NCI-H1105 (cell line): ENCODE results near the gene SPNS3.

Experiments
- DNase-seq: peaks from one replicate; lab custom pipeline; 2025; lab: John Stamatoyannopoulos, UW

SPNS3 gene

DNA sequence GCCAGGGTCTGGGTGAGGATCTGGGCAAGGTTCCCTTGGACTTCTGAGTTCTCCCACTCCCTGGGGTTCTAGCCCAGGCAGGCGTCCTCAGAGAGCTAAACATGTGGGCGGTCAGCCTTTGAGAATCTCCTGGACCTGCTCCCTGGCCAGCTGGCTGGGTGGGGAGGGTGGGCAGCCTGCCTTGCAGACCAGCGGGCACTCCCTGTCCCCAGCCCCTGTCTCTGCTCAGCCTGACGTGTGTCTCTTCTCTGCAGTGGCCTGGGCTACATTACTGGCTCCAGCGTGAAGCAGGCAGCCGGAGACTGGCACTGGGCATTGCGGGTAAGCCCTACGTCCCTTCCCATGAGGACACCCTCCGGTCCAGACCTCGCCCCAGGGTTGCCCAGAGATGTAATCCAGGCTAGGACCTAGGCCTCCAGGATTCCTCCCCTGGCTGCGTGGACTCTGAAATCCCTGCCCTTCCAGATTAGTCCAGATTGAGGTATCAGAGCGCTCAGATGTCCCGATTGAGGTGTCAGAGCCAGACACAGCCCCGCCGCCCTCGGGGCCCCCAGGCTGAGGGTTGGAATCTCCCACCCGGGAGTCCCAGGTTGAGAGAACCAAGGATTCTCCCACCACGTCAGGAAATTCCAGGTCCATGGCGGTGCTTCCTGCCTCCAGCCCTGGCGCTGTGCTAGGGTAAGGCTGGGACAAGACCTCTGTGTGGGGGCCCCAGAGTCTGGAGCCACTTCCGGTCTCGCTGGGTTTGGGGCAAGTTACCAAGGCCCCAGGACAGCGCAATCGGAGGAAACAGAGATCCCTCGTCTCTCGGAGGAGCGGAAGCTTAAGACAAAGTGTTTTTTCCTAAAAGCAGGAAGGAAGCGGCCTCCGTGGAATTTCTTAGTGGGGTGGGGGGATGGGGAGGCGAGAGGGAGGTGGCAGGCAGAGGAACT is 97.3 kb downstream of the SPNS3 start:
- no peak for DNase-seq

DNA sequence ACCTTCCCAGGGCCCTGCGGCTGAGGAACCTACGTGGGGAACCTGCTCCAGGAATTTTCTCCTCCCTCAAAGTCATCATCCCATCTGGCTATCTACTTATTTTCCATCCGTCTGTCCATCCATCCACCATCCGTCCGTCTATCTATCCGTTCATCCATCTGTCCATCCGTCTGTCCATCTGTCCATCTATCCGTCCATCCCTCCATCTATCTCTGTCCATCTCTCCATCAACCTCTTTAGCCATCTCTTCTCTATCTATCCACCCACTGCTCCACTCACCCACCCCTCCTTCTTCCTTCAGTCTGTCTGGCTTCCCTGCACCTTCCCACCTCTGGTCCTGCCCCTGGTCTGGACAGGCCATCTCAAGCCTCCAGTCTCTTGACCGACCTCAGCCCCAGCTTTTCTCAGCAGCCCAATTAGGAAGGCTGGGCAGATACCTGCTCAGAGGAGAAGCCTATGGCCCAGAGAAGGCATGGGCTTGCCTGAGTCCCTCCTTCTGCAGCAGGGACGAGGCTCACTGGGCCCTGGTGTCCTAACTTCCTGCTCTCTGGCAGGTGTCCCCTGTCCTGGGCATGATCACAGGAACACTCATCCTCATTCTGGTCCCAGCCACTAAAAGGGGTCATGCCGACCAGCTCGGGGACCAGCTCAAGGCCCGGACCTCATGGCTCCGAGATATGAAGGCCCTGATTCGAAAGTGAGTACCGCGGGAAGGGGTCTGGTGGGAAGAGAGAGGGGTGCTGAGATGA is 98.4 kb downstream of the SPNS3 start:
- no peak for DNase-seq

DNA sequence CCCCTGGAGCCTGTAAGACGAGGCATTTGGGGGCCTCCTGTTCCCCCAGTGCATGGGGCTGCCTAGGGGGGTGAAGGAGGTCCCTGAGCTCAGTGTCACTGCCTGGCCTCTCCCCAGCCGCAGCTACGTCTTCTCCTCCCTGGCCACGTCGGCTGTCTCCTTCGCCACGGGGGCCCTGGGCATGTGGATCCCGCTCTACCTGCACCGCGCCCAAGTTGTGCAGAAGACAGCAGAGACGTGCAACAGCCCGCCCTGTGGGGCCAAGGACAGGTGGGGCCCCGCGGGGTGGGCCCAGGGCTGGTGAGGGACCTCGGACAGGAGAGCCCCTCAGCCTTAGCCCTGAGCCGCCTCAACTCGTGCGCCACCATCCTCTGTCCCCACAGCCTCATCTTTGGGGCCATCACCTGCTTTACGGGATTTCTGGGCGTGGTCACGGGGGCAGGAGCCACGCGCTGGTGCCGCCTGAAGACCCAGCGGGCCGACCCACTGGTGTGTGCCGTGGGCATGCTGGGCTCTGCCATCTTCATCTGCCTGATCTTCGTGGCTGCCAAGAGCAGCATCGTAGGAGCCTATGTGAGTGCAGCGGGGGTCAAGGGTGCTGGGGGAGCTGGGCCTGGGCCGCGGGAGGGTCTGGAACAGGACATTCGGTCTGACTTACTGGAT is 99.3 kb downstream of the SPNS3 start:
- no peak for DNase-seq

DNA sequence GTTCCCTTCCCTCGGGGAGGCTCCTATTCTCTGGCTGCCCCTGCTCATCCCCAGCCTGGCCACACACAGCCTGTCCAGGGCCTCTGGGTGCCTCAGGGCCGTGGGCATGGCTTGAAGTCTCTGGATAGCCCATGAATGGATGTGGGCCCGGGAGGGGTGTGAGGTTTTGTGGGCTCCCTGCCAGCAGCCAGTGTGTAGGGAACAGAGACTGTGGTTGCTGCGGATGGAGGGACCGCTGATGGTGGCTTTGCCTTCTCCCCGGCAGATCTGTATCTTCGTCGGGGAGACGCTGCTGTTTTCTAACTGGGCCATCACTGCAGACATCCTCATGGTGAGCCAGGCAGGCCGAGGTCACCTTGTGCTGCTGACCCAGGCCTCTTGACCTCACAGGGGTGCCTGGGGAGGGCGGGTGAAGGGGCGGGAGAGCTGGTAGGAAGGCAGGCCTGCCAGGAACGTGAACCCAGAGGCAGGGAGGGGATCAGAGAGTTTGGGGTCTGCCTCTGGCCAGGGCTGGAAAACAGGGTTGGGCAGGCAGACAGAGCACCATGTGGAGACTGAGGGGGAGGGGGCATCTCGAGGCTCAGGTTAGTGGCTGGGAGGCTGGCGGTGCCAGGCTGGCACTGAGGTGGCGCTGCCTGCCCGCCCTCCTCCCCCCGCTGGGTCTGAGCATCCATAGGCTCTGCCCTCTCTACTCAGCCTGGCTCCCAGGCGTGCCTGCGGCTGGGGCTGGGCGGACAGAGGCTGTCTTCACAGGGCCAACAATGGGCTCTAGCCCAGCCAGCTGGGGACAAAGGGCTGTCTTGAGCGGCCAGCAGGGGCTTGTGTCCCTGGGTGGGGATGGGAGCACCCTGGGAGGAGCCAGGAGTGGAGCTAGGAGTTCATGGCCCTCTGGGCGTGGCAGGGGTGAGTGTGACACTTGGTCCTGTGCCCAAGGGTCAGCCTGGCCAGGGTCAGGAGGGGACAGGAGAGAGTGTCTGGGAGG is 100.1 kb downstream of the SPNS3 start:
- peak; percentile 22 for DNase-seq

DNA sequence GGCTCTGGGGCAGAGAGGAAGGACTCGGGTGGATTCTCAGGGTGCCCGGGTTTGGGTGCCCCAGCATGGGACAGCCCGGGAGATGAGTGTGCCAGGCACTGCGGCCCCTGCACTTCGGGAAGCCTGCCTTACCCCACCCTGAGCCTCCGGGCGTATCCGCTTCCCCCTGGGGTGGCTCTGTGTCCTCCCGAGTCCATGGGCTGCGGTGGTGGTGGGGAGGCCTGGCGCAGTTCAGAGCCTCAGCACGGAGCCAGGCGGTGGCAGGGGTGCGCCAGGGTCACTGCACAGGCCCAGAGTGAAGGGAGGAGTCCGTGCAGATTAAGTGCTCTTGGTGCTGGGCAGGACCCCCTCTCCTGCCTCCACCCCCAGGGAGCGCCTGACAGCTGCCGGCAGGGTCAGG is 100.8 kb downstream of the SPNS3 start:
- no peak for DNase-seq

DNA sequence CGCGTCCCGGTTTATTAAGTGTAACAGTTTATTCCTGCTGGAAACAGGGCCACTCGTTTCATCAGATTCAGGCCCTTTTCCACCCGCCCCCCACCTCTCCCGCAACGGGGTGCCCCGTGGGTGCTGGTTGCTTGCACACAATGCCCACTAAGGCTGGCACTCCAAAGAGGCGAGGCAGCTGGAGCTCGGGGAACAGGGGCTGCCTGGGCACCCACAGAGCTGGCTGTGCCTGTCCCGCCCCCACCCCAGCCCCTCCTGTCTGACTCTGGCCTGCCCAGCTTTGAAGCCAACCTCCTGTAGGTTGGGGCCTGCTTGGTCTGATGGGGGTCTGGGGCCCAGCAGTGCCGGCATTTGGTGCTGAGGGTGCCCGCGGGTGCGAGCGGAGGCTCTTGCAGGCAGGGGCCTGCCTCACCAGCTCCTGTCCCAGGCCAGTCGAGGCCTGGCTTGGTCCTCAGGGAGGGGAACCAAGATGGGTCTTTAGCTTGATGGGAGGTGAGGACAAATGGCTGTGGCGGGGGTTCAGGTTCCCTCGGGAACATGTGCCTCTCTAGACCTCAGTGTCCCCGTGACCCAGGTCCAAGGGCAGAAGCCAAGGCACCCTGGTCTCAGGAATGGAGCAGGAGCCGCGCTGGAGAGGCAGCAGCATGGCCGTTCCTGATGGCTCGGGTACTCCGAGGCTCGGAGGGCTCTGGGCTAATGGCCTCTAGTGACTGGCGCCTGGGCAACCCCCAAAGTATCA is 101.4 kb downstream of the SPNS3 start:
- DNase-seq = no peak

GRCh38 chr17:4535667-4536258 is 102.0 kb downstream of the SPNS3 start:
- no peak for DNase-seq

GRCh38 chr17:4536259-4536741 is 102.6 kb downstream of the SPNS3 start:
- DNase-seq = peak; percentile 13

- no peak for DNase-seq
Observed at GRCh38 chr17:4536742-4537411, 103.1 kb downstream of the SPNS3 start.
